AG09319 (cell line): ENCODE data around the gene GPR12.

Source experiments
- DNase-seq: peaks from one replicate; pipeline ENCODE4 v3.0.0-alpha.2; 2010; ENCODE audit warnings: low read depth; ENCODE audit errors: extremely low read depth
- CTCF ChIP-seq: IDR thresholded peaks from 2 replicates; pipeline ENCODE4 v1.5.1; 2011; ENCODE audit warnings: low read depth, mild to moderate bottlenecking, inconsistent platforms, low read length, moderate library complexity

The GPR12 gene

GRCh38 chr13:26784704-26785639 lies 24.4 kb upstream of the GPR12 start:
- DNase-seq, result no peak
- no peak for TF ChIP-seq CTCF

- no peak for DNase-seq
- no peak for TF ChIP-seq CTCF
These were observed 19.8 kb upstream of the GPR12 start for GRCh38 chr13:26780411-26780810.

- DNase-seq, result no peak
- TF ChIP-seq CTCF, result no peak
These were observed 18.7 kb upstream of the GPR12 start for GRCh38 chr13:26779321-26779720.

GRCh38 chr13:26772531-26772930 lies 11.9 kb upstream of the GPR12 start:
- no peak for DNase-seq
- no peak for TF ChIP-seq CTCF

GRCh38 chr13:26771796-26772195 lies 11.2 kb upstream of the GPR12 start:
- no peak for TF ChIP-seq CTCF
- DNase-seq, result no peak

GRCh38 chr13:26762745-26763345 lies 2.3 kb upstream of the GPR12 start:
- DNase-seq, result no peak
- no peak for TF ChIP-seq CTCF
